AG09309 (cell line): ENCODE results near the gene DLX4.
A peak's percentile ranks its signal among the peaks of the same experiment; 100 is the strongest.

Source experiments
- DNase-seq: peaks from one replicate; pipeline ENCODE4 v3.0.0-alpha.2; 2010; ENCODE audit warnings: low read depth
- H3K4me3 ChIP-seq: 2 replicates; pipeline ENCODE4 v1.5.1; 2011; ENCODE audit warnings: mild to moderate bottlenecking, low read depth, low read length, moderate library complexity; ENCODE audit not compliant: control insufficient read depth
- TF ChIP-seq, protein P1 (sequence below): IDR thresholded peaks from 2 replicates; pipeline ENCODE4 v1.5.1; 2011; ENCODE audit warnings: mild to moderate bottlenecking, low read depth, low read length, inconsistent platforms; ENCODE audit not compliant: insufficient read depth, control insufficient read depth; ENCODE audit errors: missing control alignments

The DLX4 gene

GRCh38 chr17:49966767-49967166, 2.2 kb upstream of the DLX4 start:
- TF ChIP-seq, protein P1, sequence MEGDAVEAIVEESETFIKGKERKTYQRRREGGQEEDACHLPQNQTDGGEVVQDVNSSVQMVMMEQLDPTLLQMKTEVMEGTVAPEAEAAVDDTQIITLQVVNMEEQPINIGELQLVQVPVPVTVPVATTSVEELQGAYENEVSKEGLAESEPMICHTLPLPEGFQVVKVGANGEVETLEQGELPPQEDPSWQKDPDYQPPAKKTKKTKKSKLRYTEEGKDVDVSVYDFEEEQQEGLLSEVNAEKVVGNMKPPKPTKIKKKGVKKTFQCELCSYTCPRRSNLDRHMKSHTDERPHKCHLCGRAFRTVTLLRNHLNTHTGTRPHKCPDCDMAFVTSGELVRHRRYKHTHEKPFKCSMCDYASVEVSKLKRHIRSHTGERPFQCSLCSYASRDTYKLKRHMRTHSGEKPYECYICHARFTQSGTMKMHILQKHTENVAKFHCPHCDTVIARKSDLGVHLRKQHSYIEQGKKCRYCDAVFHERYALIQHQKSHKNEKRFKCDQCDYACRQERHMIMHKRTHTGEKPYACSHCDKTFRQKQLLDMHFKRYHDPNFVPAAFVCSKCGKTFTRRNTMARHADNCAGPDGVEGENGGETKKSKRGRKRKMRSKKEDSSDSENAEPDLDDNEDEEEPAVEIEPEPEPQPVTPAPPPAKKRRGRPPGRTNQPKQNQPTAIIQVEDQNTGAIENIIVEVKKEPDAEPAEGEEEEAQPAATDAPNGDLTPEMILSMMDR = no peak
- DNase-seq = no peak
- no peak overlapping the region for H3K4me3 ChIP-seq

DNA sequence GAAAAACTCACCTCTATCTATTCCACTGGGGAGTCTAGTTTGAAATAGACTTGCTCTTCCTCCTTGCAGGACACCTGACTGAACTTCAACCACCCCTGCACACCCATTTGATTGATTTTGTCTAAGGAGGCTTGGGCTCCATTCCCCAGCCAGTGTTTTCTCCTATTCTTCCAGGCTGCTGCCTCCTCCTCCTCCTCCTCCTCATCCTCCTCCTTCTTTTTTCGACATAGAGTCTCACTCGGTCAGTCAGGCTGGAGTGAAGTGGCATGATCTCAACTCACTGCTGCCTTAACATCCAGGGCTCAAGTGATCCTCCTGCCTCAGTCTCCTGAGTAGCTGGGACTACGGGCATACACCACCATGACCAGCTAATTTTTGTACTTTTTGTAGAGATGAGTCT, 1.8 kb upstream of the DLX4 start:
- H3K4me3 ChIP-seq = no peak overlapping the region
- TF ChIP-seq, protein P1 = no peak
- no peak for DNase-seq

DNA sequence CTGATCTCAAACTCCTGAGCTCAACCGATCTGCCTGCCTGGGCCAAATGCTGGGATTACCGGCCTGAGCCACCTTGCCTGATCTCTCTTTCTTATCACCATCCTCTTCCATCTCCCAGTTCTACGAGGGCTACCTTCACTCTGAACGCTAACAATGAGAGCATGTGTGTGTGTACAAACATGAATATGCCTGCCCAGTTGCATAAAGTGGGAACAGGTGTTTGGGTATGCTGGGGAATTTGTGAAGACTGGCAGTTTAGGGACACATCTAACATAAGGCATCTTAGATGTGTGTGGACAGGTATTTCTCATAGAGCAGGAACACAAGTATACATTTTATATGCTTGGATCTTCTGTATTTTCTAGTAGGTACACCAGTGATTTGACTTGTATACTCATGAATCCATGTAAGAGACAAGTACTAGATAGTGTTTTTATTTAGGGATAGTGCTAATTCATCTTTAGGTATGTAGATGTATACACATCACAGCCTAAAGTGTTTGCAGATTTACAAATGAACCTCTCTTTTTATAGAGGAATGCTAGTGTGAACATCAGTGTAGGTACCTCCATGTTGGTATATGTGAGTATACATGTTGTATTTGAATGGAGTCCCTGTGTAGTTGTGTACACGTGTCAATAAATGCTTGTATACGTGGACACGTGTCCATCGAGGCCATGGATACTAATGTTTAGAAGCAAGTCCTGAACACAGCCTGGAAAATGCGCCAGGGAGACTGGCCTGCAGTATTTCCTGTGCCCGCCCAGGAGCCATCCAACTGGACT, 1.2 kb upstream of the DLX4 start:
- no peak for DNase-seq
- H3K4me3 ChIP-seq = peak overlapping the region; percentile 34
- TF ChIP-seq, protein P1 = no peak

GRCh38 chr17:49968405-49969133, 421 bp upstream of the DLX4 start:
- peak overlapping the region; percentile 34 for H3K4me3 ChIP-seq
- peak; percentile 5 for DNase-seq
- TF ChIP-seq, protein P1 = no peak

- no peak overlapping the region for H3K4me3 ChIP-seq
- TF ChIP-seq, protein P1 = no peak
- no peak for DNase-seq
Measured at GRCh38 chr17:49969795-49970389, 902 bp downstream of the DLX4 start.

DNA sequence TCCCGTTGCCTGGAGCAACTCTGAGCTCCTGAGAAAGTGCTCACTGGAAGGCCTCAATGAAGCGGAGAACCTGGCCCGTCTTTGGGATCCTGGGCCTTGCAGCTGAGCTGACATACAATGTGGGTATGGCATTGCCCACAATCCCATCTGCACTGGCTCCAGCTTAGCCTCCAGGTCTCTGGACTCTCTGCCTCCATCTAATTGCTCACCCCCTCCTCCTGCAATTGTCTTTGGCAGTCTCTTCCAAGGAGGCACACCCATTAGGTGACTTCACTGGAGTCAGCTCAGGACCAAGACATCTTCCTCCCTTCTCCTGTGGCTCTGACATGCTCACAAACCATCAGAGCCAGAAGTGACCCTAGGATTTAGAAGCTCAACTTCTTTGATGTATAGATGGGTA, 1.5 kb downstream of the DLX4 start:
- no peak for DNase-seq
- TF ChIP-seq, protein P1 = no peak
- no peak overlapping the region for H3K4me3 ChIP-seq
